HCT116 (cell line): ENCODE data around the gene SNX13.

Source experiments
- CEBPB ChIP-seq: IDR thresholded peaks from 2 replicates; pipeline ENCODE4 v1.6.1; 2012; ENCODE audit warnings: low read depth
- EZH2 ChIP-seq: fragments of 200-600 bp; sonication (generic); IDR thresholded peaks from 2 replicates; pipeline ENCODE4 v1.6.1; 2017; ENCODE audit warnings: antibody characterized with exemption, mixed run types
- EZH2phosphoT487 ChIP-seq: fragments of 200-600 bp; IDR thresholded peaks from 2 replicates; pipeline ENCODE4 v1.6.1; 2018; ENCODE audit warnings: antibody characterized with exemption, borderline replicate concordance
- POLR2A ChIP-seq: IDR thresholded peaks from 2 replicates; pipeline ENCODE4 v1.7.0; 2011; ENCODE audit warnings: borderline replicate concordance; ENCODE audit not compliant: insufficient read depth, insufficient read length; ENCODE audit errors: extremely low read depth
- YY1 ChIP-seq: IDR thresholded peaks from 2 replicates; pipeline ENCODE4 v1.6.1; 2011; ENCODE audit warnings: low read length, low read depth, moderate library complexity, mild to moderate bottlenecking; ENCODE audit not compliant: insufficient replicate concordance; ENCODE audit errors: extremely low read depth
- TF ChIP-seq, protein P1 (sequence below), 3 experiments: fragments of 200-600 bp in 1 of 3; sonication (generic) in 1 of 3; IDR thresholded peaks in 2 of 3; conservative IDR thresholded peaks in 1 of 3; 2 replicates each; pipeline ENCODE4 v1.5.1; 2012 to 2017; ENCODE audit warnings: low read depth in 2 of 3, low read length in 2 of 3, antibody characterized with exemption in 1 of 3, borderline replicate concordance in 1 of 3, control low read depth in 1 of 3, mild to moderate bottlenecking in 1 of 3, mixed read lengths in 1 of 3, mixed run types in 1 of 3, moderate library complexity in 1 of 3; ENCODE audit not compliant: insufficient read depth in 1 of 3

DNA sequence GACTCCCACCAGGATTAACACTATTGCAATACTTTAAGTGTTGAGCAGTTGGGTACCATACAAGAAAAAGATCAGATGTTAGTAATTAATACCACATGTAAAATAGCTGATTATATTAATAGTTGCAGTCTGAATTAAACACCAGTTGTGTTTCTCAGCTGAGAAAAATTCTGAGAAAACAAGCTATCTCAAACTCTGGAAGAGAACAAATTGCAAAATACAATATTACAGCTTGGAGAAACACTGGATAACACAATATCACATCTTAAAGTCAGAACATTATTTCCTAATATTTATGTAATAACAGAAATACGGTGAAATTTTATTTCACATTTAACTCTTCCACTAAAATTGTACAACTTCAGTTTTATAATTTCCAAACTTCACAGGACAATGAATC, 9.2 kb downstream of the SNX13 start:
- TF ChIP-seq YY1, result no peak
- no peak for TF ChIP-seq EZH2
- no peak for TF ChIP-seq EZH2phosphoT487
- no peak for TF ChIP-seq CEBPB
- TF ChIP-seq, protein P1, sequence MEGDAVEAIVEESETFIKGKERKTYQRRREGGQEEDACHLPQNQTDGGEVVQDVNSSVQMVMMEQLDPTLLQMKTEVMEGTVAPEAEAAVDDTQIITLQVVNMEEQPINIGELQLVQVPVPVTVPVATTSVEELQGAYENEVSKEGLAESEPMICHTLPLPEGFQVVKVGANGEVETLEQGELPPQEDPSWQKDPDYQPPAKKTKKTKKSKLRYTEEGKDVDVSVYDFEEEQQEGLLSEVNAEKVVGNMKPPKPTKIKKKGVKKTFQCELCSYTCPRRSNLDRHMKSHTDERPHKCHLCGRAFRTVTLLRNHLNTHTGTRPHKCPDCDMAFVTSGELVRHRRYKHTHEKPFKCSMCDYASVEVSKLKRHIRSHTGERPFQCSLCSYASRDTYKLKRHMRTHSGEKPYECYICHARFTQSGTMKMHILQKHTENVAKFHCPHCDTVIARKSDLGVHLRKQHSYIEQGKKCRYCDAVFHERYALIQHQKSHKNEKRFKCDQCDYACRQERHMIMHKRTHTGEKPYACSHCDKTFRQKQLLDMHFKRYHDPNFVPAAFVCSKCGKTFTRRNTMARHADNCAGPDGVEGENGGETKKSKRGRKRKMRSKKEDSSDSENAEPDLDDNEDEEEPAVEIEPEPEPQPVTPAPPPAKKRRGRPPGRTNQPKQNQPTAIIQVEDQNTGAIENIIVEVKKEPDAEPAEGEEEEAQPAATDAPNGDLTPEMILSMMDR (IDR thresholded peaks at IDR 0.05 in 2 of 3, conservative IDR thresholded peaks at IDR 0.05 in 1 of 3; ENCODE audit: borderline replicate concordance in 1 of 3, insufficient read depth in 1 of 3, low read depth in 2 of 3, low read length in 2 of 3), result no peak
- TF ChIP-seq POLR2A, result no peak
